ENCODE measurements around the gene DNAJC5G.

DNAJC5G gene

DNA sequence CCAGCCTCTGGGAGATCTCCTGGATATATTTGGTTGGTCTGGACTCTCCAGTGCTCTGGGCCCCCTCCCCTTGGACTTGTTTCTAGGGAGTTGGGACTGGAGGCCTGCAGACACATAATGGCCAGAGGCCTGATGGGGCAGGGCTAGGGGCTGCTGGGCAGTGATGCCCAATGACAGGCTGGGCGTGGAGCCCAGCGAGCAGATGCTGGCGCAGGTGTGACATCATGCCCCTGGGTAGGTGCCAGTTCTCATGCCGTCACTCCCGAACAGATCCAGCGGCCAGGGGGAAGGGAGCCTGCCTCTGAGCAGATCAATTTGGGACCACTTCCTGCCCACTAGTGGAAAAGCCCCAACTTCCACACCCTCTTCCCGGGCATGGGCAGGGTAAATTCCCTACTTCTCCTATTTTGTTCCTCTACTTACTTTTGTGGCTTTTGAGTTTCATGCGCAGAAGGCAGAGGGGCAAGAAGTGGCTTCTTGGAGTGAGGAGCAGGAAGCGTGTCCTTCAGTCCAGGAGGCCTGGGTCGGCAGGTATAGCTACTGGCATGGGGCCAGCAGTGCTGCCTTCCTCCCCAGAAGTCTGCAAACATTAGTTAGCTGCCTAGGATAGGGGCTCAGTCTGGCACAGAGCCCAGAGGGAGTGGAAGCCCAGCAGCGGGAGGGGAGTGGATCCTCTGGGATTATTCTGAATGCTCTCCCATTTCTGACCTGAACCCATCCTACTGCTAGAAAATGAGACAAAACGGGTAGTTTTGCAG, 41.6 kb downstream of the DNAJC5G start:
- TF ChIP-seq NFIC (IDR thresholded peaks at IDR 0.05): 0 out of 2 replicates have a peak, but pooled peaks have one; percentile 31
- TF ChIP-seq, protein P1, sequence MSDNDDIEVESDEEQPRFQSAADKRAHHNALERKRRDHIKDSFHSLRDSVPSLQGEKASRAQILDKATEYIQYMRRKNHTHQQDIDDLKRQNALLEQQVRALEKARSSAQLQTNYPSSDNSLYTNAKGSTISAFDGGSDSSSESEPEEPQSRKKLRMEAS (IDR thresholded peaks at IDR 0.05): no peak

DNA sequence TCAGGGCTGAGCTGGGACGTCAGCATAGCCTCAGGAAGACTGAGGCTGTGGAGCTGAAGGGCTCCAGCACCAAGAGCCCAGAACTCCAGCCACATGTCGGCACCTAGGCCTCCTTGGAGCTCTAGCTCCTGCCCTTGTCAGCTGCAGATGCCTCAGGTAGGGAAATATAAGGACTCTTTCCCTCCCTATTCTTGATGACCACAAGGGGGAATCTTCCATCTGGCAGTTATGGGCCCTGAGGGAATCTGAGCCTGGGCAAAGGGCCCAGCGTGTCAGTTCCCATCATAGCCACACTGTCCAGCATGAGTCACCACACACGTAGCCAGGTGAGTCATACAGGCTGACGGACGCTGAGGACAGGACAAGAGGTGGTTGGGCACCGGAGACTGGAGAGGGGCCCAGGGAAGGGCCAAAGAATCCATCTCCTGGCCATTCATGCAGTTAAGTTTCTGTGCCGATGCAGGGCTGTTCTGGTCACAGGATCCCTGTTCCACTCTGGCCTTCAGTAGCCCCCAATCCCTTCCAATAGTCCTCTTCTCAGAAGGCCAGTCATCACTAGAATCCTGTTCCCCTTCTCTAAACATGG, 45.8 kb downstream of the DNAJC5G start:
- no peak for TF ChIP-seq TEAD4 (IDR thresholded peaks at IDR 0.05)
- TF ChIP-seq, protein P1 (IDR thresholded peaks at IDR 0.05): 0 out of 2 replicates have a peak, but pooled peaks have one; percentile 20
- TF ChIP-seq NFIC (IDR thresholded peaks at IDR 0.05): peak; percentile 70
- peak; percentile 44; the same call in 1 of the 2 replicates for TF ChIP-seq CREB1 (IDR thresholded peaks at IDR 0.05; ENCODE audit: low read depth)
- TF ChIP-seq TCF12 (IDR thresholded peaks at IDR 0.05; ENCODE audit: low read depth): peak; percentile 72; the same call in 1 of the 2 replicates
- TF ChIP-seq EGR1 (IDR thresholded peaks at IDR 0.05): no peak
- peak; percentile 51 for TF ChIP-seq RAD21 (IDR thresholded peaks at IDR 0.05; ENCODE audit: low read depth)
- TF ChIP-seq EP300 (IDR thresholded peaks at IDR 0.05; ENCODE audit: borderline replicate concordance): no peak
- TF ChIP-seq, protein P2, sequence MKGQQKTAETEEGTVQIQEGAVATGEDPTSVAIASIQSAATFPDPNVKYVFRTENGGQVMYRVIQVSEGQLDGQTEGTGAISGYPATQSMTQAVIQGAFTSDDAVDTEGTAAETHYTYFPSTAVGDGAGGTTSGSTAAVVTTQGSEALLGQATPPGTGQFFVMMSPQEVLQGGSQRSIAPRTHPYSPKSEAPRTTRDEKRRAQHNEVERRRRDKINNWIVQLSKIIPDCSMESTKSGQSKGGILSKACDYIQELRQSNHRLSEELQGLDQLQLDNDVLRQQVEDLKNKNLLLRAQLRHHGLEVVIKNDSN (IDR thresholded peaks at IDR 0.05): no peak
- no peak for TF ChIP-seq ZBTB7A (IDR thresholded peaks at IDR 0.05; ENCODE audit: low read depth)
- no peak for TF ChIP-seq CEBPB (IDR thresholded peaks at IDR 0.05)
- no peak for TF ChIP-seq FOXM1 (IDR thresholded peaks at IDR 0.05; ENCODE audit: borderline replicate concordance, low read depth)
- TF ChIP-seq, protein P3, sequence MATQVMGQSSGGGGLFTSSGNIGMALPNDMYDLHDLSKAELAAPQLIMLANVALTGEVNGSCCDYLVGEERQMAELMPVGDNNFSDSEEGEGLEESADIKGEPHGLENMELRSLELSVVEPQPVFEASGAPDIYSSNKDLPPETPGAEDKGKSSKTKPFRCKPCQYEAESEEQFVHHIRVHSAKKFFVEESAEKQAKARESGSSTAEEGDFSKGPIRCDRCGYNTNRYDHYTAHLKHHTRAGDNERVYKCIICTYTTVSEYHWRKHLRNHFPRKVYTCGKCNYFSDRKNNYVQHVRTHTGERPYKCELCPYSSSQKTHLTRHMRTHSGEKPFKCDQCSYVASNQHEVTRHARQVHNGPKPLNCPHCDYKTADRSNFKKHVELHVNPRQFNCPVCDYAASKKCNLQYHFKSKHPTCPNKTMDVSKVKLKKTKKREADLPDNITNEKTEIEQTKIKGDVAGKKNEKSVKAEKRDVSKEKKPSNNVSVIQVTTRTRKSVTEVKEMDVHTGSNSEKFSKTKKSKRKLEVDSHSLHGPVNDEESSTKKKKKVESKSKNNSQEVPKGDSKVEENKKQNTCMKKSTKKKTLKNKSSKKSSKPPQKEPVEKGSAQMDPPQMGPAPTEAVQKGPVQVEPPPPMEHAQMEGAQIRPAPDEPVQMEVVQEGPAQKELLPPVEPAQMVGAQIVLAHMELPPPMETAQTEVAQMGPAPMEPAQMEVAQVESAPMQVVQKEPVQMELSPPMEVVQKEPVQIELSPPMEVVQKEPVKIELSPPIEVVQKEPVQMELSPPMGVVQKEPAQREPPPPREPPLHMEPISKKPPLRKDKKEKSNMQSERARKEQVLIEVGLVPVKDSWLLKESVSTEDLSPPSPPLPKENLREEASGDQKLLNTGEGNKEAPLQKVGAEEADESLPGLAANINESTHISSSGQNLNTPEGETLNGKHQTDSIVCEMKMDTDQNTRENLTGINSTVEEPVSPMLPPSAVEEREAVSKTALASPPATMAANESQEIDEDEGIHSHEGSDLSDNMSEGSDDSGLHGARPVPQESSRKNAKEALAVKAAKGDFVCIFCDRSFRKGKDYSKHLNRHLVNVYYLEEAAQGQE (IDR thresholded peaks at IDR 0.05; ENCODE audit: low read depth): no peak
- no peak for TF ChIP-seq TAF1 (IDR thresholded peaks at IDR 0.05; ENCODE audit: low read depth)
- TF ChIP-seq YY1 (IDR thresholded peaks at IDR 0.05; ENCODE audit: low read depth): 0 out of 2 replicates have a peak, but pooled peaks have one; percentile 37

DNA sequence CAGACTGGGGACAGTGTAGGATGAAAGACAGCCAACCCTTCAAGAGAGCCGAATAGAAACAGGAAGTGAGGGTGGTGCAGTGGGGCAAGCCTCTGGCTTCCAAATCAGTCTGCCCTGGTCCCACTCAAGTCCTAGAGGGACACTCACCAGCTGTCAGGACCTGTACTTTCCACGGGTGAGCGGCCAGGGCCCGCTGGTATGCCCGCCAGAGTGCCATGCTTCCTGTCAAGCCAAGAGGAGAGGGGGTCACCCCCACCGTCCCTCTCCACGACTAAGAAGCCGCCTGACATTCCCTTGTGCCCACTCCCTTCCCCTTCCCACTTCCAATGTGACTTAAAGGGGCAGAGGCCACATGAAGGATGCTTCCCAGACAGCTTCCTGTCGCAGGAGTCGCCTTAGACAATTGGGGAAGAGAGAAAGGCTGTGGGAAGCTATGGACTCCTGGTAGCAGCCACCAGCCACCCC, 47.1 kb downstream of the DNAJC5G start:
- TF ChIP-seq EGR1 (IDR thresholded peaks at IDR 0.05): no peak
- TF ChIP-seq, protein P3 (IDR thresholded peaks at IDR 0.05; ENCODE audit: low read depth): no peak
- no peak for TF ChIP-seq NFIC (IDR thresholded peaks at IDR 0.05)

DNA sequence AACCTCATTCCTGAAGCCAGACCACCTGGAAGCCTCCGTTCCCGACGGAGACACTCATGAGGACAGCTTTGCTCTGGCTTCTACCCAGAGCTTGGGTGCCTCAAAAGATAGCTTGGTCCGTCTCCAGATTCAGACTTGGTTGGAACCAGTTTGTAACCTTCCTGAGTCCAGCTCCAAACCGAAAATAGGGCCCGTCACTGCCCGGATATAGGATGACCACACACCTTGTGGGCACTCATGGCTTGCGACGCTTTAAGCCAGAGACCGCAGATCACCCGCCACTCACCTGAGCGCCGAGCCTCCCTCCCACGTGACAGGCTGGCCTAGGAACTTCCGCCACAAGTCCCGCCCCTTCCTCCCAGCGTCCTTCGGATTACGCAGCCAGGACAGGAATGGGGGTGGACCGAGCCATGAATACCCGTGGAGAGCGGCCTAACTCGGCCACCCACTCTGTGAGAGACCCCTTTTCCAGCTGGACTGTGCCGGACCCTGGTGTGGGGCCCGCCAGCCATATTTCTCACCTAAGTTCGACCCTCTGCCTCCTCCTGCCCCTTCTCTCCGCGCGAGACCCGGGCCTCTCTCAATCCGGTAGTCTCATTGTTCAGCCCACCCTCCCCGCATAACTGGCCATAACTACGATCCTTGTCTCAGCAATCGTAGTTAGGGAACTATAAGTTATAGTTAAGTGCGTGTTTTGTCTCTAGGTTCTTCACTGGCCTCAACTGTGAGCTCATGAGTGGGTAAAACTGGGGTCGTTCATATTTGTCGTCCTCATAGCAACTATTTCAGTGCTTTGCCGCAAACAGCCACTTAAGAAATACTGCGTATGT, 47.7 kb downstream of the DNAJC5G start, which contains the start of gene MPV17:
Gene MPV17 (minus strand): TSS at position 332 of the 830 bp plus-strand sequence. CDS start 580 bp downstream, outside the sequence.
- TF ChIP-seq RAD21 (IDR thresholded peaks at IDR 0.05; ENCODE audit: low read depth): no peak
- TF ChIP-seq YY1 (IDR thresholded peaks at IDR 0.05; ENCODE audit: low read depth): peak; percentile 79
- TF ChIP-seq, protein P2 (IDR thresholded peaks at IDR 0.05): peak; percentile 98
- TF ChIP-seq EP300 (IDR thresholded peaks at IDR 0.05; ENCODE audit: borderline replicate concordance): no peak
- TF ChIP-seq TAF1 (IDR thresholded peaks at IDR 0.05; ENCODE audit: low read depth): peak; percentile 91
- 0 out of 2 replicates have a peak, but pooled peaks have one; percentile 14 for TF ChIP-seq FOXM1 (IDR thresholded peaks at IDR 0.05; ENCODE audit: borderline replicate concordance, low read depth)
- peak; percentile 58 for TF ChIP-seq CREB1 (IDR thresholded peaks at IDR 0.05; ENCODE audit: low read depth)
- peak; percentile 13; the same call in 1 of the 2 replicates for TF ChIP-seq TEAD4 (IDR thresholded peaks at IDR 0.05)
- TF ChIP-seq, protein P3 (IDR thresholded peaks at IDR 0.05; ENCODE audit: low read depth): no peak
- TF ChIP-seq TCF12 (IDR thresholded peaks at IDR 0.05; ENCODE audit: low read depth): peak; percentile 51
- TF ChIP-seq ZBTB7A (IDR thresholded peaks at IDR 0.05; ENCODE audit: low read depth): no peak
- TF ChIP-seq CEBPB (IDR thresholded peaks at IDR 0.05): no peak
- TF ChIP-seq, protein P1 (IDR thresholded peaks at IDR 0.05): peak; percentile 94
- peak; percentile 36; the same call in 1 of the 2 replicates for TF ChIP-seq EGR1 (IDR thresholded peaks at IDR 0.05)
- no peak for TF ChIP-seq NFIC (IDR thresholded peaks at IDR 0.05)
